HK-2 (cell line): Measurements from ENCODE around the gene F13B.
"Not testable (repeated sequence)": the region's sequence is repeated elsewhere in the genome, so short reads cannot be mapped to it uniquely, and the experiment has no call there.

ENCODE experiments used
- DNase-seq: peaks from one replicate; pipeline ENCODE4 v3.0.0-alpha.2; 2018; ENCODE audit not compliant: unreplicated experiment

Gene F13B

GRCh38 chr1:197042676-197043341 lies 24.3 kb downstream of the F13B start:
- no peak for DNase-seq

GRCh38 chr1:197041486-197042353 lies 25.3 kb downstream of the F13B start:
- no peak for DNase-seq

- no peak for DNase-seq
Observed at GRCh38 chr1:197036861-197037260, 30.2 kb downstream of the F13B start.

- DNase-seq: not testable (repeated sequence)
Observed at GRCh38 chr1:197034631-197035339, 32.3 kb downstream of the F13B start.

- DNase-seq: no peak
Observed at GRCh38 chr1:197029749-197030148, 37.3 kb downstream of the F13B start.

GRCh38 chr1:197027359-197027758 lies 39.7 kb downstream of the F13B start:
- DNase-seq: no peak

GRCh38 chr1:197024460-197024859 lies 42.6 kb downstream of the F13B start:
- no peak for DNase-seq

GRCh38 chr1:197021716-197022115 lies 45.3 kb downstream of the F13B start:
- no peak for DNase-seq

GRCh38 chr1:197017558-197018146 lies 49.4 kb downstream of the F13B start:
- DNase-seq: no peak

GRCh38 chr1:197016751-197017150 lies 50.3 kb downstream of the F13B start:
- DNase-seq: no peak

- DNase-seq: no peak
Observed at GRCh38 chr1:197013234-197013633, 53.8 kb downstream of the F13B start.

GRCh38 chr1:197011614-197012013 lies 55.4 kb downstream of the F13B start:
- no peak for DNase-seq

- DNase-seq: no peak
Observed at GRCh38 chr1:197008861-197009260, 58.2 kb downstream of the F13B start.

GRCh38 chr1:197003132-197003531 lies 63.9 kb downstream of the F13B start:
- no peak for DNase-seq

GRCh38 chr1:197001828-197002227 lies 65.2 kb downstream of the F13B start:
- no peak for DNase-seq

GRCh38 chr1:196997423-196997822 lies 69.6 kb downstream of the F13B start:
- no peak for DNase-seq

- no peak for DNase-seq
Observed at GRCh38 chr1:196993916-196994315, 73.1 kb downstream of the F13B start.

GRCh38 chr1:196991919-196992651 lies 75.0 kb downstream of the F13B start:
- DNase-seq: not testable (repeated sequence)
